Measurements from ENCODE around the gene EMC7. TPM values are rescaled to one million over a fixed set of nuclear protein-coding genes. Genes with fewer than 3 reads are reported as not detected.

Gene EMC7
- total and polyA plus RNA-seq, 10 donors = 27.1 to 47.5 (median 39.4) TPM

- DNase-seq = no peak
- no peak overlapping the region for H3K27ac ChIP-seq
- no peaks in the 10 kb centered on the region for H3K4me1 ChIP-seq
- H3K4me3 ChIP-seq = no peak overlapping the region
- peaks cover 3 to 91% (median 68%) of the 10 kb centered on the region in 6 donors for H3K36me3 ChIP-seq
- H3K9me3 ChIP-seq = no peaks in the 10 kb centered on the region
- intact Hi-C loops (cut with DNase I; ENCODE audit: low total_unique reads) = no loop called here
- WGBS, 5 donors = 72 to 90% (median 77%) methylated on average over 2 of the region's 2 CpGs
- TF ChIP-seq, protein P1, sequence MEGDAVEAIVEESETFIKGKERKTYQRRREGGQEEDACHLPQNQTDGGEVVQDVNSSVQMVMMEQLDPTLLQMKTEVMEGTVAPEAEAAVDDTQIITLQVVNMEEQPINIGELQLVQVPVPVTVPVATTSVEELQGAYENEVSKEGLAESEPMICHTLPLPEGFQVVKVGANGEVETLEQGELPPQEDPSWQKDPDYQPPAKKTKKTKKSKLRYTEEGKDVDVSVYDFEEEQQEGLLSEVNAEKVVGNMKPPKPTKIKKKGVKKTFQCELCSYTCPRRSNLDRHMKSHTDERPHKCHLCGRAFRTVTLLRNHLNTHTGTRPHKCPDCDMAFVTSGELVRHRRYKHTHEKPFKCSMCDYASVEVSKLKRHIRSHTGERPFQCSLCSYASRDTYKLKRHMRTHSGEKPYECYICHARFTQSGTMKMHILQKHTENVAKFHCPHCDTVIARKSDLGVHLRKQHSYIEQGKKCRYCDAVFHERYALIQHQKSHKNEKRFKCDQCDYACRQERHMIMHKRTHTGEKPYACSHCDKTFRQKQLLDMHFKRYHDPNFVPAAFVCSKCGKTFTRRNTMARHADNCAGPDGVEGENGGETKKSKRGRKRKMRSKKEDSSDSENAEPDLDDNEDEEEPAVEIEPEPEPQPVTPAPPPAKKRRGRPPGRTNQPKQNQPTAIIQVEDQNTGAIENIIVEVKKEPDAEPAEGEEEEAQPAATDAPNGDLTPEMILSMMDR (IDR thresholded peaks at IDR 0.05 in 8 of 11, conservative IDR thresholded peaks at IDR 0.05 in 3 of 11) = no peak
- TF ChIP-seq POLR2A (IDR thresholded peaks at IDR 0.05) (no peak), POLR2AphosphoS5 (IDR thresholded peaks at IDR 0.05) (no peak)
- no peaks in the 10 kb centered on the region for H3K27me3 ChIP-seq (replicated peaks in 1 of 7)
Observed at GRCh38 chr15:34085746-34086145, 15.9 kb downstream of the EMC7 start.

DNA sequence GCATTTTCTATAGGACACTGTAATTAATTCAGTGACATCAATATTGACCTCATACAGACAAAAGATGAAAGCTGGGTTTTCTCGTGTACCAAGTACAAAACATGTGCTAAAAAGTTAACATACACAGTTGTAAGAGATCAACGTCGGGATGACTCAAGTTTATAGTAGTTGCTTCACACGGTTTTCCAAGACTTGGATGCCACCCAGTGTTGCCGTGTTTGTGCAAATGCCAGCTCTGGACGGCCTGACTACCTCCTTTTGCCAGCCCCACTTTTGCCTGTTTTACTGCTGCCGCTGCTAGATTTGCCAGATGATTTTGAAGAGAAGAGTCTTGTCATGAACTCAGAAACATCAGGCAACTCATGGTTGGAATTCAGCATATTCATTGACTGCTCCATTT lies 17.6 kb downstream of the EMC7 start:
- peaks cover 3 to 77% (median 56%) of the 10 kb centered on the region in 6 donors for H3K36me3 ChIP-seq
- no peaks in the 10 kb centered on the region for H3K4me1 ChIP-seq
- intact Hi-C loops (cut with DNase I; ENCODE audit: low total_unique reads) = no loop called here
- no peak overlapping the region for H3K4me3 ChIP-seq
- 86 to 93% (median 87%) methylated on average over 7 of the region's 7 CpGs for WGBS, 5 donors
- DNase-seq = no peak
- H3K27me3 ChIP-seq (replicated peaks in 1 of 7) = no peaks in the 10 kb centered on the region
- no peaks in the 10 kb centered on the region for H3K9me3 ChIP-seq
- no peak for TF ChIP-seq POLR2A (IDR thresholded peaks at IDR 0.05)
- TF ChIP-seq, protein P1 (IDR thresholded peaks at IDR 0.05 in 8 of 11, conservative IDR thresholded peaks at IDR 0.05 in 3 of 11) = no peak
- TF ChIP-seq POLR2AphosphoS5 (IDR thresholded peaks at IDR 0.05) = no peak
- no peak overlapping the region for H3K27ac ChIP-seq

GRCh38 chr15:34079904-34080303 lies 21.8 kb downstream of the EMC7 start:
- no peaks in the 10 kb centered on the region for H3K27me3 ChIP-seq (replicated peaks in 1 of 7)
- DNase-seq = no peak
- H3K4me1 ChIP-seq = no peaks in the 10 kb centered on the region
- no peak for TF ChIP-seq POLR2A (IDR thresholded peaks at IDR 0.05)
- TF ChIP-seq, protein P1 (IDR thresholded peaks at IDR 0.05 in 8 of 11, conservative IDR thresholded peaks at IDR 0.05 in 3 of 11) = no peak
- TF ChIP-seq POLR2AphosphoS5 (IDR thresholded peaks at IDR 0.05) = no peak
- H3K36me3 ChIP-seq = peaks cover 0 to 43% (median 20%) of the 10 kb centered on the region in 6 donors
- peaks cover 0 to 7% (median 2%) of the 10 kb centered on the region in 8 donors for H3K9me3 ChIP-seq
- H3K4me3 ChIP-seq = no peak overlapping the region
- intact Hi-C loops (cut with DNase I; ENCODE audit: low total_unique reads) = no loop called here
- H3K27ac ChIP-seq = no peak overlapping the region
- WGBS, 5 donors = 94 to 99% (median 95%) methylated on average over 4 of the region's 4 CpGs

- H3K36me3 ChIP-seq = peaks cover 0 to 33% (median 13%) of the 10 kb centered on the region in 6 donors
- no peaks in the 10 kb centered on the region for H3K4me1 ChIP-seq
- WGBS, 5 donors = 82 to 91% (median 83%) methylated on average over 3 of the region's 3 CpGs
- H3K4me3 ChIP-seq = no peak overlapping the region
- H3K27me3 ChIP-seq (replicated peaks in 1 of 7) = no peaks in the 10 kb centered on the region
- peaks cover 0 to 11% (median 2%) of the 10 kb centered on the region in 8 donors for H3K9me3 ChIP-seq
- TF ChIP-seq POLR2AphosphoS5 (IDR thresholded peaks at IDR 0.05) (no peak), POLR2A (IDR thresholded peaks at IDR 0.05) (no peak)
- TF ChIP-seq, protein P1 (IDR thresholded peaks at IDR 0.05 in 8 of 11, conservative IDR thresholded peaks at IDR 0.05 in 3 of 11) = no peak
- intact Hi-C loops (cut with DNase I; ENCODE audit: low total_unique reads) = no loop called here
- DNase-seq = no peak
- no peak overlapping the region for H3K27ac ChIP-seq
Observed at GRCh38 chr15:34078900-34079299, 22.8 kb downstream of the EMC7 start.
